Fibroblast of skin of scalp (primary cell): ENCODE results near the gene PKD2.
"Not testable (repeated sequence)": the region's sequence is repeated elsewhere in the genome, so short reads cannot be mapped to it uniquely, and the experiment has no call there.

Experiments
- DNase-seq: peaks from one replicate; pipeline ENCODE4 v3.0.0-alpha.2; 2013

The PKD2 gene

GRCh38 chr4:88122260-88122659, 114.8 kb downstream of the PKD2 start:
- not testable (repeated sequence) for DNase-seq
